ENCODE measurements around the gene NKX2-2.

The NKX2-2 gene

GRCh38 chr20:21521596-21522480 is 8.0 kb upstream of the NKX2-2 start:
- DNase-seq = no peak

GRCh38 chr20:21520702-21521595 is 7.1 kb upstream of the NKX2-2 start:
- no peak for DNase-seq

GRCh38 chr20:21519136-21519584 is 5.3 kb upstream of the NKX2-2 start:
- no peak for DNase-seq

DNA sequence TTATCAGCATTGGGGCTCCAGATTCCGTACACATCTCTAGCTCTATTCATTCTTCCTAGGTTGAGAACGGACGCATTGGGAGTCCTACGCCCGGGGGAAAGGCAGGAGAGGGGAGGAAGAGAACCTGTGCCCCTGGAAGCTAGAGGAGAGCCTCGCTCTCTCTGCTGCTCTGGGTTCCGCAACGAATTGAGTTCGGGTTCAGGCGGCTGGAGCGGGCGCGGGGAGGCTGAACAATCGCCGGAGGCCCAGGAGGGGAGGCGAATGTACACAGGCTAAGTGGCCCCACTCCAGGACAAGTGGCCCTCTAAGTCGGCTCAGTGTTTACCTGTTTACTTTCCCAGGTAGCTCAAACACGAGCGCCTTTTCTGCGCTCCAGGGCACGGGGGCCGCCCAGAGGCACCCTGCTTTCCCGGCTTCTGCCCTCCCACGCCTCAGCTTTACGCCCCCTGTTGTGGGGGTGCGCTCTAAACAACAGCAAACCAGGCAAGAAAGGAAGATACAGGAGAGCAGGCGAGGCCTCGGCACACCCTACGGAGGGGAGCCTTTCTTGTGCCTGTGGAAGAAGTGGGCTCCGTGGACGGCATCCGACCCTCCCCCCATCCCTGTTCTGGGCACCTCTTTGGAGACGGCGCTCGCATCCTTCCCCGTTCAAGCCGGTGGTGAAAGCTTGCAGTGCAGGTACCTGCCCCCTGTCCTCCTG is 4.6 kb upstream of the NKX2-2 start:
- no peak for DNase-seq

DNA sequence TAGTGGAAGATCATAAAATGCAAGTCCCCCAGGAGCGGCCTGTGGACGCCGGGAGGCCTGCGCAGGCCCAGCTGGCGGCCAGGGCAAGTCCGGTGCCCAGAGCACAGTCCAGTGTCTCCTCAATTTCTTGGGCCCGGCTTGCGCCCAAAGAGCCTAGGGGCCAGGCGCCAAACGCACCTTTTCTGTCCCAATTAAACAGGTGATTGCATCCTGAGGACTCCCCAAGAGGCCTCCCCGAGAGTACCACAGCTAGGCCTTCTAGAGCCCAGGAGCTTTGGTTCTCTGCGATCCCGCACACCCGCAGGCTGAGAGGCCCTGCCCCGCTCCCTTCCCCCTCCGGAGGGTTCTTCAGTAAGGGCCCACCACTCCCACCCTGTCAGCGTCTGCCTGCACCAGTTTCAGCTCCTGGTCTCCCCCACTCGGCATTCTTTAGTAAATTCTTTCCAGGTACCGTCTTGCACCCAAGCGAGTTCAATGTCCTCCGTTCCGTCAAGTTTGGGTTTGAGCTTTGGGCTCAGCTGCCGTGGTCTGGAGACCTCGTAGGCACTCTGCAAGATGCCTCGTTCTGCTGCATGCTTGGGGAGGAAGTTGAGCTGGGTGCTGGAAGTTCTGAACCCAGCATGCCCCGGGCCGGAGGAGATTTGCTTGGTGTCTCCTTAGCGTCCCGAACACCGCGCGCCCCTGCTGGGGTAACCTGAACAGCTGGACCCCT is 3.9 kb upstream of the NKX2-2 start:
- no peak for DNase-seq

GRCh38 chr20:21516861-21517565 is 3.1 kb upstream of the NKX2-2 start:
- no peak for DNase-seq

DNA sequence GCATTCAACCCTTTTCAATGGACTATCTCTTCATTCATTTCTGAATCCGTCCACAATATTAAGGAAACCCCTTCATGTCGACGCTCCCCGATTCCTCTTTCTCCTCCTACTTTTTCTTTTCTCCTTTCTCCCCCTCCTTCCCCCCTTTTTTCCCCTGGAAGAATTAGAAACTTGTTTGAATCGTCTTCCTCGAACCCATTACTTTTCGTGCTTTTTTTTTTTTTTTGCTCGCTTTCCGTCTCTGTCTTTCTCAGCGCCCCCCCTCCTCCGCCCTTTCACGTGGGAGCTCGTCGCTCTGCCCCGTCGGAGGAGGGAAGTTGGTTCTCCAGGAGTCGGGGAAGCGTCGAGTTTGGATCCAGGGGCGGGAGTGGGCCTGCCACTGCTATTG is 2.3 kb upstream of the NKX2-2 start:
- DNase-seq = no peak

- DNase-seq = no peak
These were observed 1.7 kb upstream of the NKX2-2 start for GRCh38 chr20:21515300-21516179.

DNA sequence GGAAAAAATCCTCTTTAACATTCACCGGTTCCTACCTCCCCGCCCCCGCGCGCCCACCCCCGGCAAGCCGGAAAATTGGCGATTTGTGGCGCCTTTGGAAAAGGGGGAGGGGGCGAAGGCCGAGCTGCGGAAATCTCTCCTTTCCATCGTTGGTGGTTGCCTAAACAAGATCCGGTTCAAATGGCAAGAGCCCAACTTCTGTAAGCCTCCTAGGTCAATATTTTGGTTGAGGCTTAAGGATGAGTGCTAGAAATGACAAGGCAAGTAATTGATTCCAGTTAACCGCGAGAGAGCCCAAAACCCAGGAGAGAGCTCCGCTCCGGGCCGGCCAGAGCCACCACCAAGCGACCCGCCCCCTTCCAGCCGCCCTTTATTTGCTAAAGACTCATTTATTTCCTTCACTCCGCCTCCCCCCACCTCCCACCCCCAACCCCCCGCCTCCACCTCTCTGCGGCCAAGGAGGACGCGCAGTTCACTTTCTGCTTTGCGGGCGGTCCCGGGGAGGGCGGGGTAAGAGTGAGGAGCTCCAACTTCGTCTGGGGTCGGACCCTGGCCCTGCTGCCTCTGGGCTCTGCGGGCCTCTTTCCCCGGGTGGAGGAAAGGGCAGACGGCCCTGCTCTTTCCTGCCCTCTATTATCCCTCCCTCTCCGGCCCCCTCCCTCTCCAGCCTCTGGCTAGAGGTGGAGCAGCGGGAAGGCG is 838 bp upstream of the NKX2-2 start:
- DNase-seq = no peak

DNA sequence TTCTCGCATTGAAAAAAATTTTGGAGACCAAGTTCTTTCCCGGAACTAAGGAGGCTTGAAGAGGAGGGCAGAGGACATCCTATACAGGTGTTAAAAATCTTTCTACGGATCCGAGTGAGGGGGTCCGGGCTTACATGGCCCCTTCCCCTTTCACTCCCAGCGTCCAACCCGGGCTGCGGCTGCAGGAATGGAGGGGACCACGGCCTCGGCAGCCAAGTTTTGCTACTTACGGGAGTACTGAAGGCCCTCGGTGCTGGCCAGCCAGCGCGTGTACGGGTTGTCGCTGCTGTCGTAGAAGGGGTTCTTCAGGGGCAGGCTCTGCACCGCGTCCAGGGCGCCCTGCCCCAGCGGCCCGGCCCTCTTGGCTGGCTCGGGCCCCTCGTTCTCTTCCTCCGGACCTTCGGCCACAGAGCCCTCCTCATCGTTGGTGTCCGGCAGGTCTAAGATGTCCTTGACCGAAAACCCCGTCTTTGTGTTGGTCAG is 642 bp downstream of the NKX2-2 start:
- no peak for DNase-seq

DNA sequence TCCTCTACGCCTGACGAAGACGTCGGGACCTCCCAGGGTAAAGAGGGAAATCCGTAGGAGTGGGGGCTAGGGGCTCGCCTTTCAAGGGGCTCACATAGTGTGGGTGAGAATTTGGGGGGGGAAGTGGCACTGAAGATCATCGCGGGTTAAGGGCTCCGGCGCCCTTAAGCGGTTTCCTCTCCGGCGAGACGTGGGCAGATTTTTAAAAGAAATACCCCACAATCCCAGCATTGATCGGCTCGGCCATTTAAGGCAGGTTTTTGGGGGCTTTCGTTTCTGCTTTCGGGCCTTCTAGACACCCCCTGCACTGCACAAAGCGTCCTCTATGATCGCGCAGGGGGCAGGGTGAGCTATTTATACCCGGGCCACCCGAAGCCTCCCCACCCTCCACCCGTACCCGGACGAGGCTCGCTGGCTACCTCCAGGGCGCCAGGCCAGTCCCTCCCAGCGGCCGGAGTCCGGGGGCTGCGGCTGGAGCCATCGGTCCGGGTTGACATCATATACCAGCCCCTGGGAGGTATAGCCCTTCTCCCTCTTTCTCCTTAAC is 1.2 kb downstream of the NKX2-2 start:
- DNase-seq = no peak

- DNase-seq = no peak
These were observed 1.8 kb downstream of the NKX2-2 start for GRCh38 chr20:21511850-21512633.

DNA sequence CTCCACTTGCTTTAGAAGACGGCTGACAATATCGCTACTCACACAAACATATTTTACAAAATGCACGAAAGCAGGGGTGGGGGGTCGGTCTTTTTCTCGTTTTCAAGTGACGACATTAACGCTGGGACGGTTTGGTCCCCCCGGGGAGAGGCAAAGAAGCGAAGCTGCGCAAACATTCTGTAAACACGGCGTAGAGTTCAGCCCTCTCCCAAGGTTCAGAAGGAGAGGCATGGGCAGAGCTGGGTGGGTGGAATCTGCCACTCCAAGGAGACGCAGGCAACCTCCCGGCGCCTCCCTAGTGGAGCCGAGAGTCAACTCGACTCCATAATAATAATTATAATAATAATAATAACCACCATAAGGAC is 2.4 kb downstream of the NKX2-2 start:
- no peak for DNase-seq

DNA sequence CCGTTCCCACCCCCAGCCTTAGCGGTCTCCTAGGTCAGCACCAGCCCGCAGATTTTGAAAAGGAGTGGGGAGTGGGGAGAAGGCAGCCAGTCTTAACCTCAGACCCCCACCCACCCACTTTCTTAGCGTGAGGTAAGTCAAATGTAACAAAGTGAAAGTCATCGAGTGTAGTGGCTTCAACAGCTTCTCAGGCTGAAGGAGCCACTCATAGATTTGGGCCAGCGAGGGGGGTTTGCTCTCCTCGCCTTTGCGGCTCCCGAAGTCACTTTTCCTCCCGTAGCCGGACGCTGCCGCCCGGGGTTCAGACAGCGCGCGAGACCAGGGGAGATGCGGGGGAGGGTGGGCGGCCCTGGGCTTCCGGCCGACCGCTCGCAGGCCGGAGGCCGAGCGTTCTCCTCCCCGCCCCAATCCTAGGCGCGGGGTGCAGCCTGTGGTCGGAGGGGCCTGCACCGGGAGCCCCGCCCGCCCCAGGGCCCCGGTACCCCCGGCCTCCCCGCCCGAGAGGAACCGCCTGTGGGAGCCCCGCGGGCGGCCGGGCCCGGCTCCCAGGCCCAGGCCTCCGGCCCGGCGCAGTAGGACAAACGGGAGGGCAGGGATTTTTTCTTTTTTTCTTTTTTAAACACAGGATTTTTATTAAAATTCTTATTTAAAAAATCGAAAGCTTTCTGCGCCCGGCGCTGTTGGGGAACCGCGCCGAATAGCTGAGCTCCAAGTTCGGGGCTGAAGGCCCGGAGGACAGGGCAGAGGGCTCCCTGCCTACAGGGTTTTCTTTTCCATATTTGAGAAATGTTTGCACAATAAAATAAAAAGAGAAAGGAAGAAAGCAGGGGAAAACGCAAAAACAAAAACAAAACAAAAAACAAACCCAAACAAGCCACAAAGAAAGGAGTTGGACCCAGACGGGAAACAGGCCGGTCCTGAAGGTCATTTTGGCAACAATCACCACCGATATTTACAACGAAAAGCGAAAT is 3.2 kb downstream of the NKX2-2 start:
- no peak for DNase-seq

DNA sequence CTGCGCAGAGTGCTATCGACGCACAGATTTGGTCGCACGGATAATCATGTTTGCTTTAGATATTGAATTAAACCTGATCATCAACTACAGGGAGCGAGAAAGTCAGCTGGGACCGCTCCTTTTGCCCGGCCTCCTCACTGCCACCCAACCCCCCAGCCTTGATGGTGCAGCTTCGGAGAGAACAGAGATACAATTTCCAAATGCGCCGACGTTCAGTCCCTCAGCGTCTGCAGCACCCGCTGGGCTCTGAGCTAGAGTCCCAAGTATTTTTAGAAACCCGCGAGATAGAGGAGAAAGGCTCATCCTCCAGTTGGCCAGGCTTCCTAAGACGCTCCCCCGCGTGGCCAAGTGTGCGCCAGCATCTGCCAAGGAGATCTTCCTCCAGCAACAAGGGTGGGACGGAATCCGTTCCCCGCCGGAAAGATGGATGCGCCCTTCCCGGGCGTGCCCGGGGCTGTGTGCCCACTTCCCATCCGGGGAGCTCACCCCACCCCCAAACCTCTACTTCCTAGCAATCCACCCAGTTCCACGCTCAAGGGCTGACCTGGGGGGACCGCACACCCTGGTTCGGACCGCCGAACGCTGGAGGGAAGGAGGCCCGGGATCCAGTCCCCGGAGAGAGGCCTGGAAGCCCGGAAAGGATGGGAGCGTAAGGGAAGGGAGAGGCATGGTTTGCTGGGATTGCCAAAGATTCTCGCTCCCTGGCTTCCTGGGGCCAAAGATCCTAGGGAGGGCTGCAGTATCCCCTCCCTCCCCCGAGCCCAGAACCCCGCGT is 4.1 kb downstream of the NKX2-2 start:
- no peak for DNase-seq

DNA sequence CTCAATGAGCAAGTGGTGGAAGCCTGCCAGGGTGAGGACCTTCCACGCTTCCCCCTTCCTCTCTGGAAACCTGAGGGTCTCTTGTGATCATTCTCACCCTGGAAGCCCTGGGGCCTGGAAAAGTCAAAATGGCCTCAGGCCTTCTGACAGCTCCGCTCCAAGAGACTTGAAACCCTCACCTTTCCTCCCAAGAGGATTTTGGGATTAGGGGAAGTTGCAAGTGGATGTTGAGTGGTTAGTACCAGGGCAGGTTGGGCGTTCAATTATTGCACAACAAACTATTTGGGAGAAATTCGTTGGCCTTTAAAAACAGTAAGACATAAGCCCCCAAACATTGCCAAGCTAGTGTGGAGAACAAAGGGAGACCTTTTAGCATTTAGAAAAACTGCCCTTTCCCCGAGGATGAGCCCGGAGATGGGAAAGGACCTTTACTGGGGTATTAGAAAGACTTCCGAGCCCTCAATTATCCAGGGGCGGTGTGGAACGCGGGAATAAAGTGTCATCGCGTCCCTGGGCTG is 4.7 kb downstream of the NKX2-2 start:
- no peak for DNase-seq
